T1000 (cell line): Measurements from ENCODE around the gene SH3YL1.

Experiments used
- DNase-seq: peaks from one replicate; lab custom pipeline; 2025; ENCODE audit warnings: mixed read lengths; lab: John Stamatoyannopoulos, UW

Gene SH3YL1, protein sequence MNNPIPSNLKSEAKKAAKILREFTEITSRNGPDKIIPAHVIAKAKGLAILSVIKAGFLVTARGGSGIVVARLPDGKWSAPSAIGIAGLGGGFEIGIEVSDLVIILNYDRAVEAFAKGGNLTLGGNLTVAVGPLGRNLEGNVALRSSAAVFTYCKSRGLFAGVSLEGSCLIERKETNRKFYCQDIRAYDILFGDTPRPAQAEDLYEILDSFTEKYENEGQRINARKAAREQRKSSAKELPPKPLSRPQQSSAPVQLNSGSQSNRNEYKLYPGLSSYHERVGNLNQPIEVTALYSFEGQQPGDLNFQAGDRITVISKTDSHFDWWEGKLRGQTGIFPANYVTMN

DNA sequence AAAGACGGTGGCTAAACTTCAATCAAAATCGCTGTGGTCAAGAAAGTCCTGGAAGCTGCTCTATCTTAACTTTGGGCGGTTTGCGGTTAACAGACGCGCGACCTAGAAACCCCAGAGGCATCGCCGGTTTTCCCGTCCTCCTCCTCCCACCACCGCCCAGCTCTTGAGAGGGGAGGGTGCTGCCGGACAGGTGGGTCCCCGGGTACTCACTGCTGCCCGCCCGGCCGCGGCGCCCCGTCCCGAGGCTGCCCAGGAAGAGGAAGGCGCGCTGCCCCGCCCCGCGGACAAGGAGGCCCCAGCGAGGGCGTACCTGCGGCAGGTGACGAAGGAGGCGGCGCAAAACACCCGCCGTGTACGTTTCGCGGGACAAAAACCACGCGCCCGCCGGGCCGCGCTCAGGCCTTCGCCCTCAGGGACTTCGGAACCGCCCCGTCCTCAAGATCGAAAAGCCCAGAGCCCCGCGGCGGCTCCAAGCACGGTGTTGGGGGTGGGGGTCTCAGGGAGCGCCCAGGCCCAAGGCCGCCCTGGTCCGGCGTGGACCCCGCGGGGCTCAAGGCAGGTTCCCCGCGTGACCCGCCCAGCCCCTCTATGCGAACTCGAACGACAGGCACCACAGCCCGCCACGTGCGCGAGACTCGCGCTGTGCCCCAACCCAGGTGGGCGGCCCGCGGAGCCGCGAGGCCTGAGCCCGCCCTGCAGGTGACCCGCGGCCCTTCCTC is at the start of gene SH3YL1:
SH3YL1 (minus strand) TSS at position 259 of the 719 bp plus-strand sequence; CDS start at position 211, 48 bp downstream.
- no peak for DNase-seq

- no peak for DNase-seq
Measured at GRCh38 chr2:310994-311393, 47.2 kb upstream of the SH3YL1 start.

DNA sequence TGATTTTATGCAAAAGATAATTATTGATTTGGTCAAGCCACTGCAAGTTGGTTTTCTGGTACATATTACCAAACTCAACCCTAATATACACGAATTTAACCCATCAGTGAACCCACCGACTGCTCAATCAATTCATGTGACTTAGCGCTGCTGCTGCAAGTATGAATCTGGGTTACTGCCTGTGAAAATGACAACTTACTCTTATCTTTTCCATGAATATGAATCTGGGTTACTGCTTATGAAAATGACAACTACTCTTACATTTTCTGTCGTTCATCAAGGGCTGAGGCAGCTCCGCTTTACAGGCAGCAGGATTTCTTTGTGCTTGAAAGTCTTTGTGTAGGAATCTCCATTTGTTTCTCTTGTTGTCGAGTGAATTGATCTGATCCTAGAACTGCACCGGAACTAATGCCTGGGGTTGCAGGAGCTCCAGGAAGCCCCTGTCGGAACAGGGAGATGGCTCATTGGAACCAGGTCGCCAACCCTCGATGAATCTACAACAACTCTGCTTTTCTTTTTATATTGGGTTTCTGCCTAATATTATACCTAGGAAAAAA is 46.2 kb upstream of the SH3YL1 start:
- DNase-seq = no peak

- no peak for DNase-seq
Measured at GRCh38 chr2:309148-309953, 45.5 kb upstream of the SH3YL1 start.

DNA sequence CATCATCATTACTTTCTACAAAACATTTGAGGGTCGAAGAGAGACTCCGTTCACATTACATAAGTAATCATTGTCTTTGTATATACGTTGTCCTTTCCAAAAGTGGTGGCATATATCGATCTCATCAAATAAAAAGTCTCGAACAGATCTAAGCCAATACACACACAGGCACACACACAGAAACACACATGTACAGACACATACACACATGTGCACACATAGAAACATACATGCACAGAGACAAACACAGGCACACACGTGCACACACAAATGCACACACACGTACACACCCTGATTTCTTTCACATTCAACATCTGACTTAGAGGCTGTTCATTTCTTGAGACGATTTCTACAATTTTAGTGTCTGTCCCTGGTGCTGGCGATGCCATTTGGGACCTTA is 41.5 kb upstream of the SH3YL1 start:
- no peak for DNase-seq

- DNase-seq = no peak
Measured at GRCh38 chr2:296354-296753, 32.5 kb upstream of the SH3YL1 start.

DNA sequence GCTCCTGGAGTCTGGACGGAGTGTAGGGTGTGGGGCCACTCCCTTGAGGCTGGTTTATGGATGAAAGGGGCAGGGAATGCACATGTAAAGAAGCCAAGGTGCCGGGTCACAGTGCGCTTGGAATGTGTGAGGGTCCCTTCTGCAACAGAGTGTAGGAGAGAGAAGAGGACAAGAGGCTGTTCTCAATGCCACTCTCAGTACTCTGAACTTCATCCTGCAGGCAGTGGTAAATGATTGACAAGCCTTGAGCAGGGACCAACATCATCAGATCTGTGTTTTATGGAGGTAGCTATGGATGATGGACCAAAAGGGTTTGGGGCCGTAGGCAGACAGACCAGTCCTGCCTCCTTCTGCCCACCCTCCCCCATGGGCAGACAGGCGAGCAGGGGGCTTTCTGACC is 31.3 kb upstream of the SH3YL1 start:
- DNase-seq = no peak

DNA sequence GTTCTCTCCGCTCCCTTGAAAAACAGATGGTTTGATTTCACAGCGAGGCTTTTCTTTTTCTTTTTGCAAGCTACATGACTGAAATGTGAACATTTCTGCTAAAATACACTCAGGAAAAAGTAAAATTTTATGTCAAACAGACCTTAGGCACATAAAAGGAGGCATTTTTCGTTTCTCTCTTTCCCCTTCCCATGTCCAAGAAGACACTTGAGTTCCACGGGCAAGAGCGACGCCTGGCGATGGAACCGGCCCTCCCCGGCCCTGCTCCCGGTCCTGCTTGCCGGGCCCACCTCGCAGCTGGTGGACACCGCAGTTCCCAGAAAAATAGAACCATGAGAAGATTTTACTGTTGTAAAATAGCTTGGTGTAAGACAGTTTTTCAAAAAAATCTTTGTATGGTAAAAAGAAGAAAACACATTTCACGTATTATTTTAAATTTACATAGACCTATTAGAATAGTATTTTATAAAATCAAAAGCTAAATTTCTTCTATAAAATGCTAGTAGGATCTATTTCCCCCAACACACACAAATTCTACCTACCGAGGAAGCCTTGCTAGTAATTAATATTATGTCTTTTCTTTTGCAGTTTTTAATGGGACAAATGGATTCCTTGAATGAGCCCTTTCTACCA is 26.4 kb upstream of the SH3YL1 start:
- DNase-seq = no peak

DNA sequence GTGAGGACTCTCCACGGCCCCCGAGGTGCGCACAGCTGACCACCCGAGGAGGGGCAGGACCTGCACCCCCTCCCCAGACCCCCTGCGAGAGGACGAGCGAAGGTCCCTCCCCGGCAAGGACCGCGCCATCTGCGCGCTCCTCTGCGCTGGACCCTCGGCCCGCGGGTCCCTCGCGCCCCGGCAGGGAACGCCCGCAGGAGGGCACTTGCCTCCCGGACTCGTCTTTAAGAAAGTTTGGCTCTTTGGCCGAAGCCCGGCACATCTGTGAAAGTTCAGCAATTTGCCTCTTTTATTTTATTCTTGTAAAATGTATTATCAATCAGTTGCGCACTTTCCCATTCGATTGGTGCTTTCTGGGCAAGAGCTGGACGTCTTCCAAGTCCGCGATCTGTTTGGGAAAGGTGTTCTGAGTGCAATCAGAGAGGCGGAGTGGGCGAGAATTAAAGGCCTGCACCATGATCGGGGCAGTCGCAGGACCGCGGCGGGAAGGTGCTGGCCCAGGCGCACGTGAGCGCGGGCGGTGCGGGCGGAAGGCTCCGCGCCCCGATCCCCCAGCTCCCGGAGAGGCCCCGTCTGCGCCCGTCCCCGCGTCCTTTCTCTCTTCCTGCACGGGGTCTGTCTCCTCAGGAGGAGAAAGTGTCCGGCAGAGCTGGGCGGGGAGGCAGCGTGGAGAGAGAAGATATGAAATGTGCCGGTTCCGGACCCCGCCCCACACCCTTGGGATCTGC is 25.7 kb upstream of the SH3YL1 start:
- DNase-seq = no peak

- DNase-seq = no peak
Measured at GRCh38 chr2:288758-289361, 25.0 kb upstream of the SH3YL1 start.

DNA sequence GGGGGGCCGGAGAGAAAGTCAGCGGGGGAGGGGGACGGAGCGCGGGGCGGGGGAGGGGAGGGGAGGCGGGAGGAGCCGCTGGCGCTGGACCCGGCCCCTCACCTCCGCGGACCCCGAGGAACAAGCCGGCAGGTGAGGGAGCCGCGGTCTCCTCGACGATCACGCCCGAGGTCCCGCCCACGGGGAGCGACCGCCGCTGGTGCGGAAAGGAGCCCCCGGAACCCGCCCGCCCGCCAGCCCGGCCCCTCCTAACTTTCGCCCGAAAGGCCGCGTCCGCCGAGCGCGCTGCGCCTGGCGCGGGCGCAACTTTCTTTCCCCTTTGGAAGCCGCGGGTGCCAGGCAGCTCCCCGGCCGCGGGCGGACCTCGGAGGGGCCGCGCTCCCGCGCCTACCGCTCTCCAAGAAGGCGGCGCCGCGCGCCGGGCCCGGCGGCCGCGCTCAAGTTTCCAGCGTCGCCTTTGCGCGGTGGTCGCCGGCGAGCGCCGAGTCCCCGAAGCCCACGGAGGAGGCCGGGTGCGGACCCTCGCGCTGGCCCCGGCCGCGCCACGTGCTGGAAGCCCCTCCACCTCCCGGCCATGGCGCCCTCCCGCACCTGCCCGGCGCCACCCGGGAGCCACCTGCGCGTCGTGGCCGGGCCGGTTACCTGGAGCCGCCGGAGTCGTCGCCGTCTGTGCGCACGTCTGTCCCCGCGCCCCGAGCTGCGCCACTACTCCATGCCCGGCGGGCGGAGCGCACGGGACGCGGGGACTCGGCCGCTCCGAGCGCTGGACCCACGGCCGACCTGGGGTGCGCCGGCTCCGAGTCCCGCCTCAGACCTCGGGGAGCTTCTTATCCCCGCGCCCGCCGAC is 24.3 kb upstream of the SH3YL1 start, which contains the start of gene ALKAL2:
ALKAL2 (minus strand) TSS at position 181 of the 847 bp plus-strand sequence. CDS start 256 bp downstream, outside the sequence.
- no peak for DNase-seq

DNA sequence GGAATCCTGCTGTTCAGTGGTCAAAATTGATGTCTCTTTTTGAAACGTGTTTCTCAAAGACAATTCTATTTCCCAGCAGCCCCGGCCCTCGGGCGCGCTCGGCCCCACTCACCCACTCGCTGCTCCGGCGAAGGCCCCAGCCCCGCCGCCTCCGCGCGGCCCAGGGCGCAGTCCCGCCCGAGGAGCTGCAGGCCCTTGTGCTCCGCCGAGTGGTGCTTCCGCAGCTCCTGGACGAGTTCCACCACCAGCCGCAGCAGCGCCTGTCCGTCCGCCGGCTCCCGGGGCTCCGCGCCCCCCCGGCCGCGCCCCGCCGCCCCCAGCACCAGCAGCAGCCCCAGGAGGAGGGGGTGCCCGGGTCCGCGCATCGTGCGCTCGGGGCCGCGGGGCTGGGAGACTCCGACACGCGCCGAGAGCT is 23.6 kb upstream of the SH3YL1 start:
- DNase-seq = no peak

- DNase-seq = no peak
Measured at GRCh38 chr2:286774-287392, 23.1 kb upstream of the SH3YL1 start.

- DNase-seq = no peak
Measured at GRCh38 chr2:286035-286434, 22.2 kb upstream of the SH3YL1 start.

- DNase-seq = no peak
Measured at GRCh38 chr2:285531-285930, 21.7 kb upstream of the SH3YL1 start.

DNA sequence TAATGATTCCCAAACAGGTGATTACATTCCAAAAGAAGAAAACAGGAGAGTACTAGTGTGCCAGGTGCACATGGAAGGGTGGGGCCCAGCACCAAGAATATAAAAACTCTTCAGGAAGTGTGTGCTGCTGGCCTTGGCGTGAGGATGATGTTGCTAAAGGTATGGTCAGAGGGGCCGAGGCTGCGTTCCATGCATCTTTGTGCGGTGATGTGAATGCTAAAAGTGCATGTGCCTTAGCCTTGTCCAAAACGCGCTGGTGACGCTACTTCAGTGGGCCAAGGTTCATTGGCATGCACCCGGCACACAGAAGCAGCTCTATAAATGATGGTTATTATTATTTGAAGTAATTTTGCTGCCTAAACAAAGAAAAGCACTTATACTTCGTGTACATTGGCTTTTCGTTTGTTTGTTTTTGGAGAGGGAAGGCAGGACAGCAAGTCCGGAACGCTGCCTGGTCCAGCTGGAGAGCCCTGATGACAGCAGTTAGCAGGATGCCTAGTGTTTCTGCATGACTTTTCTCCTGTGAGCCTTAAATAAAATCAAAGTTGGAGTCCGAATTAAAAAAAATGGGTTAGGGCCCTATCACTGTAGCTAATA is 21.2 kb upstream of the SH3YL1 start:
- no peak for DNase-seq

- no peak for DNase-seq
Measured at GRCh38 chr2:283996-284794, 20.4 kb upstream of the SH3YL1 start.
